ENCODE results near the gene TTC24. TPM values are rescaled to one million over a fixed set of nuclear protein-coding genes. Genes with fewer than 3 reads are reported as not detected.

Gene TTC24
- polyA plus RNA-seq, 1 donor from 2014 or later: not detected

DNA sequence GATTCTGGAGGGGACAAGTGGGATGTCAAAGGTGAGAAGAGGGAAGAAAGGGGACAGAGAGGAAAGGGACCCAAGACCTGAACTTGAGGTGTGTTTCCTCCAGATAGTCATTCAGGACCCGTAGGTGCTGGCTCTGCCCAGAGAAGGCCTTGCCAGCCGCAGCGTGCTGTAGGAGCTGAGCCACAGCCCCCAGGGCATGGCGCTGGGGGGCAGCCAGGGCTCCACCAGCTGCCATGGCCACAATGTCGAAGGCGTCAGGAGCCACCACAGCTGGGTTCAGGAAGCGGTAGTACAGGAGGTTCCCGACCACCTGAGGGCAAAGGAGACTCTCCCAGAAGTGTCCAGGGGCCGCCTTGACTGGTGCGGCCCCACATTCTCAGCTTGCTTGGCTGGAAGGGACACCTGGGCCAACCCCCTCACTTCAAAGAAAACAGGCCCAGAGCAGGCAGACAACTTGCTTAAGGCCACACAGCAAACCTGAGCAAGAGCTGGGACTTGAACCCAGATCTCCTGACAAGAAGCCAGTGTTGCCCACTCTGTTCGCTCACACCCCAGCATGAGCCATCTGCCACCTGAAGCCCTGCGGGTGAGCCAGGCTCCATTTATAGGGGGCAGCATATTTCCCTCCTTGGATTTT, 45.0 kb upstream of the TTC24 start:
- Histone ChIP-seq H3K79me2 (replicated peaks; ENCODE audit: insufficient read depth, low read length) (no peaks in the 10 kb centered on the region), H4K20me1 (ENCODE audit: insufficient read depth) (no peaks in the 10 kb centered on the region), H3K9ac (ENCODE audit: low read length) (no peak overlapping the region), H3K4me3 (ENCODE audit: low read length) (no peak overlapping the region), H3K36me3 (ENCODE audit: insufficient read depth, low read length) (no peaks in the 10 kb centered on the region), H2AFZ (ENCODE audit: low read depth, low read length) (no peak overlapping the region), H3F3A (ENCODE audit: insufficient read depth, low read length, poor library complexity, severe bottlenecking) (no peaks in the 10 kb centered on the region), H3K27ac (ENCODE audit: low read length) (no peak overlapping the region), H3K9me3 (ENCODE audit: low read length) (no peaks in the 10 kb centered on the region), H3K9me2 (ENCODE audit: insufficient read depth, low read length) (no peaks in the 10 kb centered on the region), H3K27me3 (ENCODE audit: insufficient read depth, low read depth, low read length) (no peaks in the 10 kb centered on the region), H3K4me2 (ENCODE audit: low read length) (no peak overlapping the region)
- TF ChIP-seq TAF1 (IDR thresholded peaks at IDR 0.05; ENCODE audit: low read depth) (no peak), EZH2 (IDR thresholded peaks at IDR 0.05; ENCODE audit: borderline replicate concordance, insufficient read depth, low read length, poor library complexity, severe bottlenecking) (no peak)
- TF ChIP-seq, protein P1, sequence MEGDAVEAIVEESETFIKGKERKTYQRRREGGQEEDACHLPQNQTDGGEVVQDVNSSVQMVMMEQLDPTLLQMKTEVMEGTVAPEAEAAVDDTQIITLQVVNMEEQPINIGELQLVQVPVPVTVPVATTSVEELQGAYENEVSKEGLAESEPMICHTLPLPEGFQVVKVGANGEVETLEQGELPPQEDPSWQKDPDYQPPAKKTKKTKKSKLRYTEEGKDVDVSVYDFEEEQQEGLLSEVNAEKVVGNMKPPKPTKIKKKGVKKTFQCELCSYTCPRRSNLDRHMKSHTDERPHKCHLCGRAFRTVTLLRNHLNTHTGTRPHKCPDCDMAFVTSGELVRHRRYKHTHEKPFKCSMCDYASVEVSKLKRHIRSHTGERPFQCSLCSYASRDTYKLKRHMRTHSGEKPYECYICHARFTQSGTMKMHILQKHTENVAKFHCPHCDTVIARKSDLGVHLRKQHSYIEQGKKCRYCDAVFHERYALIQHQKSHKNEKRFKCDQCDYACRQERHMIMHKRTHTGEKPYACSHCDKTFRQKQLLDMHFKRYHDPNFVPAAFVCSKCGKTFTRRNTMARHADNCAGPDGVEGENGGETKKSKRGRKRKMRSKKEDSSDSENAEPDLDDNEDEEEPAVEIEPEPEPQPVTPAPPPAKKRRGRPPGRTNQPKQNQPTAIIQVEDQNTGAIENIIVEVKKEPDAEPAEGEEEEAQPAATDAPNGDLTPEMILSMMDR (IDR thresholded peaks at IDR 0.05; ENCODE audit: poor library complexity, severe bottlenecking): no peak

DNA sequence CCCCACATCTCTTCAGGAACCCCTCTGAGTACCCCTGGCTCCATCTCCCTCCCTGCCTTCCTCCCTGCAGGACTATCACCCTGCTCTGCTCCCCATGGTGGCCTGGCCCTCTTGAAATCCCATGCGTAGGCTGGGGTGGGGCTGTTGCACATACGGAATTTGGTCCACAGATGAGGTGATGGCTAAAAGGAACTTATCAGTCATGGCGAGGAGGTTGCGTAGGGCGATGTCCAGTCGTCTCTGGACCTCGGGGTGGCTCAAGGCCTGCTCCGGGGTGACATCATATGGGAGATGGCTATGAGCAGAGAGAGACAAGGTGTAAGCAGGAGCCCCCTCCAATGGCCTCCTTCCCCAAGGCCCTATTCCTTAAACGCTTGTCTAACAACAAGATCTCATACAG, 42.5 kb upstream of the TTC24 start:
- Histone ChIP-seq H3K79me2 (replicated peaks; ENCODE audit: insufficient read depth, low read length) (no peaks in the 10 kb centered on the region), H3K36me3 (ENCODE audit: insufficient read depth, low read length) (no peaks in the 10 kb centered on the region), H3K27ac (ENCODE audit: low read length) (no peak overlapping the region), H2AFZ (ENCODE audit: low read depth, low read length) (no peak overlapping the region), H3K27me3 (ENCODE audit: insufficient read depth, low read depth, low read length) (no peaks in the 10 kb centered on the region), H3F3A (ENCODE audit: insufficient read depth, low read length, poor library complexity, severe bottlenecking) (no peaks in the 10 kb centered on the region), H3K9ac (ENCODE audit: low read length) (no peak overlapping the region), H3K4me3 (ENCODE audit: low read length) (no peak overlapping the region), H3K9me3 (ENCODE audit: low read length) (no peaks in the 10 kb centered on the region), H4K20me1 (ENCODE audit: insufficient read depth) (no peaks in the 10 kb centered on the region), H3K4me2 (ENCODE audit: low read length) (no peak overlapping the region), H3K9me2 (ENCODE audit: insufficient read depth, low read length) (no peaks in the 10 kb centered on the region)
- TF ChIP-seq, protein P1 (IDR thresholded peaks at IDR 0.05; ENCODE audit: poor library complexity, severe bottlenecking): no peak
- TF ChIP-seq RAD21 (conservative IDR thresholded peaks at IDR 0.05) (no peak), MXI1 (conservative IDR thresholded peaks at IDR 0.05; ENCODE audit: poor library complexity, severe bottlenecking) (no peak), SMC3 (conservative IDR thresholded peaks at IDR 0.05; ENCODE audit: poor library complexity) (no peak), EZH2 (IDR thresholded peaks at IDR 0.05; ENCODE audit: borderline replicate concordance, insufficient read depth, low read length, poor library complexity, severe bottlenecking) (no peak), TAF1 (IDR thresholded peaks at IDR 0.05; ENCODE audit: low read depth) (no peak), EP300 (conservative IDR thresholded peaks at IDR 0.05; ENCODE audit: poor library complexity, severe bottlenecking) (no peak), POLR2AphosphoS5 (IDR thresholded peaks at IDR 0.05) (no peak)
- TF ChIP-seq, protein P2, sequence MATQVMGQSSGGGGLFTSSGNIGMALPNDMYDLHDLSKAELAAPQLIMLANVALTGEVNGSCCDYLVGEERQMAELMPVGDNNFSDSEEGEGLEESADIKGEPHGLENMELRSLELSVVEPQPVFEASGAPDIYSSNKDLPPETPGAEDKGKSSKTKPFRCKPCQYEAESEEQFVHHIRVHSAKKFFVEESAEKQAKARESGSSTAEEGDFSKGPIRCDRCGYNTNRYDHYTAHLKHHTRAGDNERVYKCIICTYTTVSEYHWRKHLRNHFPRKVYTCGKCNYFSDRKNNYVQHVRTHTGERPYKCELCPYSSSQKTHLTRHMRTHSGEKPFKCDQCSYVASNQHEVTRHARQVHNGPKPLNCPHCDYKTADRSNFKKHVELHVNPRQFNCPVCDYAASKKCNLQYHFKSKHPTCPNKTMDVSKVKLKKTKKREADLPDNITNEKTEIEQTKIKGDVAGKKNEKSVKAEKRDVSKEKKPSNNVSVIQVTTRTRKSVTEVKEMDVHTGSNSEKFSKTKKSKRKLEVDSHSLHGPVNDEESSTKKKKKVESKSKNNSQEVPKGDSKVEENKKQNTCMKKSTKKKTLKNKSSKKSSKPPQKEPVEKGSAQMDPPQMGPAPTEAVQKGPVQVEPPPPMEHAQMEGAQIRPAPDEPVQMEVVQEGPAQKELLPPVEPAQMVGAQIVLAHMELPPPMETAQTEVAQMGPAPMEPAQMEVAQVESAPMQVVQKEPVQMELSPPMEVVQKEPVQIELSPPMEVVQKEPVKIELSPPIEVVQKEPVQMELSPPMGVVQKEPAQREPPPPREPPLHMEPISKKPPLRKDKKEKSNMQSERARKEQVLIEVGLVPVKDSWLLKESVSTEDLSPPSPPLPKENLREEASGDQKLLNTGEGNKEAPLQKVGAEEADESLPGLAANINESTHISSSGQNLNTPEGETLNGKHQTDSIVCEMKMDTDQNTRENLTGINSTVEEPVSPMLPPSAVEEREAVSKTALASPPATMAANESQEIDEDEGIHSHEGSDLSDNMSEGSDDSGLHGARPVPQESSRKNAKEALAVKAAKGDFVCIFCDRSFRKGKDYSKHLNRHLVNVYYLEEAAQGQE (IDR thresholded peaks at IDR 0.05; ENCODE audit: borderline replicate concordance): no peak

Data from neural cell (in vitro differentiated cells).